Activated CD4-positive, CD25-positive, alpha-beta regulatory T cell (primary cell): ENCODE measurements around the gene SCUBE1.

Source experiments
- DNase-seq, 4 experiments: peaks; one replicate each; lab custom pipeline; 2025; lab: John Stamatoyannopoulos, UW

Gene SCUBE1

DNA sequence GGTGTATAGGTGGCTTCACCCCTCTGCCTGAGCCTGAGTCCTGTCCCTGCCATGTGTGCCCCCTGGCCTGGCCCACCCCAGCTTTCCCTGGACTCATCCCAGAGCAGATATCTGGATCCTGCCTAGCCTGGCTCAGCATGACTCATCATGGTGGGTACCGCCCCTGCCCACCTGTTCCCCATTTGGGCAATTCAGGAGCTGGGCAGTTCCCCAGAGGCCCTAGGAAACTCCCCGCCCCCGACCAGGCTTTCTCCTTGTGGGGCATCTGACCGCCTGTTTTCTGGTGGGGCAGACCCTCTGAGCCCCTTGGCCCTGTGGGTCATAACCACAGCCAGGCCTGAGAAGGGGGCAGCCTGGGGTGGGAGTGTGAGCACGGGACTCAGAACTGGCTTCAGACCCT lies 187.4 kb downstream of the SCUBE1 start:
- DNase-seq = no peak

DNA sequence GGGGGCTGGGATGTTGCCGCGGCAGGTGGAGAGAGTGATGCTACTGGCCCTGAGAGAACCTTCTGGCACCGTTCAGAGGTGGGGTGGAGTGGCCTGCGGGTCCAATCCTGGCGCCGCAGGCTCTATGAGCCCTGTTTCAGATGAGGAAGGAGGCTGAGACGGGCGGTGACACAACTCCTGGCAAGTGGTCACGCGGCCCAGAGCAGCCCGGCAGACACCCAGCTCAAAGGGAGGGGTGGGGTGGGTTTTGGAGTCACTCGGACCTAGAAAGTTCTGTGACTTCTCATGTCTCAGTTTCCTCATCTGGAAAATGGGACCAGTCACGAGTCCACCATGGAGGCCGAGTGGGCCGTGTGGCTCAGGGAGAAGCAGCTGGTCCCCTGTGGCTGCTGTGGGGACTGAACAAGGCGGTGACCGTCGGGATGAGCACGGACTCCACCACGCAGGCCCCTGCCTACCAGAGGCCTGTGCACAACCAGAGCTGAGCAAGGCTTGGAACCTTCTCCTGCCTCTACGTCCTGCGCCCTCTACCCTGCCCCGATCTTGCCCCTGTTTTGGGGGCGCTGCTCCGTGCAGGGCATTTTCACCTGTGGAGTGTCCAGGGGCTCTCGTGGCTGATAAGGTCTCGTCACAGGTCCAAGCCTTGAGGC lies 188.2 kb downstream of the SCUBE1 start:
- no peak for DNase-seq

DNA sequence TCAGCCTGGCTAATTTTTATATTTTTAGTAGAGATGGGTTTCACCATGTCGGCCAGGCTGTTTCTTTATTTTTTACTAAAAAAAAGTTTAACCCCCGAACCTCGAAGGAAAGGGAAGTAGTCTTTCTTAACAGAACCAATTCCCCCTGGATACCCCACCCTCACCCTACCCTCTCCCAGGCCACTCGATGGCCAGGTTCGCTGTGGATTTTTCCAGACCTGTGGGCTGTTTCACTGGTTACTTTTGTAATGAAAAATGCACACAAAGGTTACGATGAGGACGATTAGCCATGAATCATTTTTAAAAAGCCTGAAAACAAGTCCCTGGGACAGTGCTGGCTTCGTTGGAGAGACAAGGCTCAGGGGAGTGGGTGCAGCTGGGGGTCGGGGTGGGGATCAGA lies 189.3 kb downstream of the SCUBE1 start:
- DNase-seq = no peak

DNA sequence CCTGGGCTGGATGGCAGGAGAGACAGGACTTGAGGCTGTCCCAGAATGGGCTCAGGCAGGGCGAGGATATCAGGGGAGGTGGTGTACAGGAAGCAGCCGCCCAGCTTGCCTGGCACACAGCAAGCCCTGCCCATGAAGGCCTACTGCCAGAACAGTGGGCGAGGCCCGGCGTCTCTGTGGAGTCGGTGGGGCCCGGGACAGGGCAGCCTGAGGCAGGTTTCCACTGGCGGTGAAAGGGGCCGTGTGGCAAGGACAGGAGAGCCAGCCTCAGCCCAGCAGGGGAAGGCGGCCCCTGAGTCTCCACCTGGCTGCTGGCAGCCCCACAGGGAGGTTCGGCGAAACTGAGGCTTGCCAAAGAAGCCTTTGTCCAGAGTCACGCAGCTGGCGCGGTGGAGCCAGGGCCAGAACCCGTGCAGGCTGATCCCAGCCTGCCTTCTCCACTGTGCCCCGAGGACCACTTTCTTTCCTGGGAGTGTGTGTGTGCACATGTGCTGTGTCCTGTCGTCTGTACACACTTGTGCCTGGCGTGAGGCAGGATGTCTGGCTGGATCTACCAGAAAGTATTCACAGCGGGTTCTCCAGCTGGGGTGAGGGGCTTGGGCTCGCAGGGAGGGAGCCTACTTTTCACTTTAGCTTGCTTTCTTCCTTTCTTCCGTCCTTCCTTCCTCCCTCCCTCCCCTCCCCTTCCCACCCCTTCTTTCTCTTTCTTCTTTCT lies 190.7 kb downstream of the SCUBE1 start:
- DNase-seq = peak; percentile 21 to 54 (median 26)

DNA sequence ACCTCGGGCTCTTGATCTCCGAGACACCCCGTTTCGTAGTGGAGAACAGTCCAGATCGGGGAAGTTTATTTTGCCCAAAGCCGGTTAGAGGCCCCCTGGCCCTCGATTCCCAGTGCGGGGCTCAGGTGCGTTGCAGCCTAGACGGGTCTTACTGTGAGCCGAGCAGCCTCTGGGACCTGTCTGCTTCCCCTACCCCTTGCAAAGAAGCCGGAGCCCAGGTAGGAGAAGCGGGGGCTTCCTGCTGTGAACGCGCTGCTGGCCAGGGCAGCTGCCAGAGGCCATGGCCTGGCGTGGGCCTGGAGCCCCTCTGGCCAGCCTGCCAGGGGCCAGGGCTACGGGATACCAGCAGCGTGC lies 191.2 kb downstream of the SCUBE1 start:
- DNase-seq = no peak

DNA sequence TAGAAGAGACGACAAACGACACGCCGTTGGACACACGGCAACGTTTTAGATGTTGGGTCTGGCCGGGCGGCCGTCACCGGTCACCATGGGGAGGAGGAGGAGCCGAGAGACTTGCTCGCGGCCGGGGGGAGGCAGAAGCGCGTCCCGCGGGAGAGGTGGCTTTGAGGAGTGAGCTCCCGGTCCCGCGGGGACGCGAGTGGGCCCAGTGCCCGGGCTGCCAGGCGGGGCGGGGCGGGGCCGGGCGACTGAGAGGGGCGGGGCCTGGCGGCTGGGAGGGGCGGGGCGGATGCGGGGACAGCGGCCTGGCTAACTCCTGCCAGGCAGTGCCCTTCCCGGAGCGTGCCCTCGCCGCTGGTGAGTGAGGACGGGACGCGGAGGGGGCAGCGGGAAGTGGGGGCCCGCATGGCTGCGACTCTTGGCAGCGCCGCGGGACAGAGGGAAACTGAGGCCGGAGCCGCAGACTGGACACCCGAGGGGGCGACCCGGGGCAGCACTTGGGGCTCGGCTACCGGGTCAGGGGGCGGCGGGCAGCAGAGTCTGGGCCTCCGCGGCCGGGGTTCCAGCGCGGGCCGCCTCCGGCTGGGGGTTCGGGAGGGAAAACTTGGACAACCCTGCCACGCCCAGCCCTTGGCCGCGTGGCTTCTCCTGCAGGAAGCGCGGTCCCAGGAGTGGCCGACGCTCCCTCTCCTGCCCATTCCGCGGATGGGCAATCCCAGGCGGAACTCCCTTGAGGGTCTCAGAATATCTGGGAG lies 191.7 kb downstream of the SCUBE1 start, which contains the start of gene TSPO:
Gene TSPO, plus strand, starts transcription at position 309 of the 752 bp plus-strand sequence. CDS start 7,680 bp downstream, outside the sequence.
- peak; percentile 33 to 50 (median 46) for DNase-seq

DNA sequence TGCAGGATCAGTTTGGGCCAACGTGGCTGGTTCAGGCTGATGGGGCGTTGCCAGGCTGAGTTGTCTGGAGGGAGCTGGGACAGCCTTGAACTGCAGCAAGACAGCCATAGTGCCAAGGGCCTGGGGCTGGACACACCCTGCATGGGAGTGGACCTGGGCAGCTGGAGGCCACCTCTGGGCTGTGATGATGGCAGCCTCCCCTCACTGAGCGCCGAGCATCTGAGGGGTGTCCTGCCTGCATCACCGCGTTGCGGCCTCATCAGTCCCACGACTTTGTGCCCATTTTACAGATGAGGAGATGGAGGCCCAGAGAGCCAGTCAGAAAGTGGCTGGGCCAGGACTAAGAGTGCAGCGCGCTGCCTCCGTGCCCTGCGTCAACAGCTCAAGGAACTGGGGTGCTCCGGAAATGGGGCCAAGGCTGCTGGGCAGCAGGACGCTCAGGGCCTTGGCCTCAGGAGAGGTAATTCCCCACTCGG lies 192.4 kb downstream of the SCUBE1 start:
- no peak for DNase-seq

DNA sequence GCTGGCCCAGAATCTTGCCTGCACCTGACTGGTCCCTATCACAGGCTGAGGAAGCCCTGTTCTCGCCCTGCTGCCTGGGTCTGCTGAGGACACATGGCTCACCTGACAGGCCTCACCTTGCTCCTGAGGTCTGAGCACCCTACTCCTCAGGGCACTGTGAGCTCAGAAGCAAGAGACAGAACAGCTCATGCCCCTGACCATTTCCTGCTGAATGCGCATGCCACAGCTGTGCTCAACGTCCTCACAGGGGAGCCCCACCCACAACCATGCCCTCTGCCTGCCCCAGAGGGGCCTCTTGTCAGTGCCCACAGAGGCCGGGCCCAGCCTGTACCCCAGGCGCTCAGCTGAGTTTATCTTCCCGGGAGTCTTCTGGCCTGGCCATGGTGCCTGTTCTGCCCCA lies 194.6 kb downstream of the SCUBE1 start:
- DNase-seq = no peak

DNA sequence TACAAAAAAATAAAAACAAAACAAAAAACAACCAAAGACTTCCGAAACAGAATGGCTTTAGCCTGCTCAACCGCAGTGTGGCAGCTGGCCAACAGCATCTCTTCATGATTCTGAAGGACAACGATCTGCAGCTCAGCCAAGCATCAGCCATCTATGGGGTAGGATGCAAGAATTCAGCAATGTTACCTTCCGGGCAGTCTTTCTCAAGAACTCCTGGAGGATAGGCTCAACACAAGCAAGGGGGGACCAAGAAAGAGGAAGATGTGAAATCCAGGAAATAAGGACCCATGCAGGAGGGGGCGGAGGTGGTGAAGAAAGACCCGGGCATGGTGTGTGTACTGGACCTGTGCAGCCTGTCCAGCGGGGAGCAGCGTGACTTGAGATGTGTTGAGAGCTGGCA lies 195.4 kb downstream of the SCUBE1 start:
- no peak for DNase-seq
